OCI-LY3 (cell line): ENCODE results near the gene CARD19.

Source experiments
- CTCF ChIP-seq: fragments of 200-600, 300-600 bp; sonication (generic); IDR thresholded peaks from 2 replicates; pipeline ENCODE4 v1.5.1; 2014; ENCODE audit warnings: antibody characterized with exemption, low read length, low read depth
- EZH2phosphoT487 ChIP-seq: fragments of 200-600 bp; shearing (Covaris generic); IDR thresholded peaks from 2 replicates; pipeline ENCODE4 v1.6.1; 2018; ENCODE audit warnings: antibody characterized with exemption, mixed run types, low read depth

GRCh38 chr9:93088656-93089015, 7.4 kb upstream of the CARD19 start:
- no peak for TF ChIP-seq CTCF
- no peak for TF ChIP-seq EZH2phosphoT487
